HS-27A (cell line): Measurements from ENCODE around the gene RANBP17.
"Not testable (repeated sequence)": the region's sequence is repeated elsewhere in the genome, so short reads cannot be mapped to it uniquely, and the experiment has no call there.

Experiments
- DNase-seq: peaks from one replicate; pipeline ENCODE4 v3.0.0-alpha.2; 2012; ENCODE audit warnings: low read depth, missing footprints

Gene RANBP17

DNA sequence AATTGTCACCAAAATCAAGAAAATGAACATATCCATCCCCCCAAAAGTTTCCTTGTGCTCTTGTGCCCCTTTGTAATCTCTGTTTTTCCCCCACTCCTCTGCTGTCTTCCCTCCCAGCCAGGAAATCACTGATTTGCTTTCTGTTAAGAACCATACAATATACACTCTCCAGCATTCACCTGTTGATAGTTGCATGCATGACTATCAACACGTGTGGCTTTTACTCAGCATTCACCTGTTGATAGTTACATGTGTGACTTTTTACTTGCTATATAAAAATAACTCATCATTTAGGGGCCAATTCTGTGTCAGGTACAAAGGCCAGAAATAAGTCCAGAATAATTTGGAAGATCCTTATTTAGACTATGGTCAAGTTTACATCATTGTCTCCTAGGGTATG, 6.0 kb downstream of the RANBP17 start:
- no peak for DNase-seq

- not testable (repeated sequence) for DNase-seq
Observed at GRCh38 chr5:170870390-170870789, 8.6 kb downstream of the RANBP17 start.

GRCh38 chr5:170874017-170874416, 12.2 kb downstream of the RANBP17 start:
- no peak for DNase-seq

- DNase-seq: no peak
Observed at GRCh38 chr5:170875811-170876210, 14.0 kb downstream of the RANBP17 start.

GRCh38 chr5:170880084-170880483, 18.3 kb downstream of the RANBP17 start:
- DNase-seq: no peak

GRCh38 chr5:170882345-170882744, 20.5 kb downstream of the RANBP17 start:
- no peak for DNase-seq

DNA sequence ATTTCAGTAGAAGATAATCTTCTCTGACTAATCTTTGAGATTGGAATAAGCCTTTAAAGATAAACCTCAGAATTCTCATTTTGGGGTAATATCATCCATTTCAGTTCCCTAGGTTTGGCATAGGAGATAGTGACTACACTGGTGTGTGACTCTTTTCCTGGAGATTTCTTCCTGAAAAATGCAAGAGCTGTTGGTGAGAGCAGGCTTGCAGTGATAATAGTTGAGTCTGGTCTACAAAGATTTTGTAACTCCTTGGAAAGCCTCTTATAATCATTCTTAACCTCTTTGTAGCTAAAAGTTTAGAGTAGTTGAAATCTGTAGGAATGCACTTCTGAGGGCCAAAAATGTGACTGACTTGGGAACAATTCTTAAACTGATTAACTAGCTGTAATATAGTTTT, 23.4 kb downstream of the RANBP17 start:
- no peak for DNase-seq

GRCh38 chr5:170885809-170886208, 24.0 kb downstream of the RANBP17 start:
- DNase-seq: no peak

DNA sequence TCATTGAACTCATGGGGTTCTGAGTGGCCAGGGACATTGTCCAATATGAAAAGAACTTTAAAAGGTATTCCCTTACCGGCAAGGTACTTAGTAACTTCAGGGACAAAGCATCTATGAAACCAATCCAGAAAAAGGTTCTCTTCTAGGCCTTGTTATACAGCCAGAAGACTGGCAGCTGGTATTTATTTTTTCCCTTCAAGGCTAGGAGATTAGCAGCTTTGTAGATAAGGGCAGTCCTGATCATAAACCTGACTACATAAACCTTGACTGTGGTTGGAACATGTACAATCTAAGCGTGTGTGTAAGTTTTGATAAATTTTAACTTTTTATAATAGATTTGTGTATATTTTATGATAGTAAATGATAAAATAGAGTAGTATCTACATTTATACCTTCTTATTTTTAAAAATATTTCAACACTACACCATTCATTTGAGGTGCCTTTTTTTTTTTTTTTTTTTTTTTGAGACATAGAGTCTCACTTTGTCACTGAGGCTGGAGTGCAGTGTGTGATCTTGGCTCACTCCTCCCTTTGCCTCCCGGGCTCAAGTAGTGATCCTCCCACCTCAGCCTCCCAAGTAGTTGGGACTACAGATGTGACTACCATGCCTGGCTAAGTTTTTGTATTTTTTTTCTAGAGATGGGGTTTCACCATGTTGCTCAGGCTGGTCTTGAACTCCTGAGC, 24.5 kb downstream of the RANBP17 start:
- no peak for DNase-seq

GRCh38 chr5:170892196-170892595, 30.4 kb downstream of the RANBP17 start:
- no peak for DNase-seq

DNA sequence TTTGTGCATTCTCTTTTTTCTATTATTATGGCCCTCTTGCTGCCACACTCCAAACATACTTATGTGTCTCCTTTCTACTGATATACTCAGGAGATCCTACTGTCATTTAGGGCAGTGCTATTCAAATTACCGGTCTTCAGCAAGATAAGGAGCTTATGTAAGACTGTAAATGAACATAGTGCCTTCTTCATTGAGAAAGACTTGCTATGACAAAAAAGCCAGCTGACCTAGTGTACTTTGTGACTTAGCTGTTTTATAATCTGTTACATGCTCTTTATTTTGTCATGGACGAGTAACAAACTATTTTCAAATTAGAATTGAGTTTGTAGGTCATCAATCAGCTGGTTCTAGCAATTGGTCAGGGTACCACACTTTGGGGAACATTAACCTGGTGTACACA, 32.8 kb downstream of the RANBP17 start:
- DNase-seq: no peak

GRCh38 chr5:170896779-170897178, 35.0 kb downstream of the RANBP17 start:
- DNase-seq: no peak

DNA sequence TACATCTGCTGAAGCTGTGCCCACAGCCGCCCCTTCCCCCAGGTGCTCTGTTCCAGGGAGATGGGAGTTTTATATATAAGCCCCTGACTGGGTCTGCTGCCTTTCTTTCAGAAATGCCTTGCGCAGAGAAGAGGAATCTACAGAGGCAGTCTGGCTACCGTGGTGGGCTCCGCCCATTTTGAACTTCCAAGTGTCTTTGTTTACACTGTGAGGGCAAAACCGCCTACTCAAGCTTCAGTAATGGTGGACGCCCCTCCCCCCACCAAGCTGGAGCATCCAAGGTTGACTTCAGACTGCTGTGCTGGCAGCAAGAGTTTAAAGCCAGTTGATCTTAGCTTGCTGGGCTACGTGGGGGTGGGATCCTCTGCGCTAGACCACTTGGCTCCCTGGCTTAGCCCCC, 41.3 kb downstream of the RANBP17 start:
- DNase-seq: no peak

GRCh38 chr5:170907758-170908157, 45.9 kb downstream of the RANBP17 start:
- DNase-seq: no peak

- no peak for DNase-seq
Observed at GRCh38 chr5:170913573-170913972, 51.8 kb downstream of the RANBP17 start.

DNA sequence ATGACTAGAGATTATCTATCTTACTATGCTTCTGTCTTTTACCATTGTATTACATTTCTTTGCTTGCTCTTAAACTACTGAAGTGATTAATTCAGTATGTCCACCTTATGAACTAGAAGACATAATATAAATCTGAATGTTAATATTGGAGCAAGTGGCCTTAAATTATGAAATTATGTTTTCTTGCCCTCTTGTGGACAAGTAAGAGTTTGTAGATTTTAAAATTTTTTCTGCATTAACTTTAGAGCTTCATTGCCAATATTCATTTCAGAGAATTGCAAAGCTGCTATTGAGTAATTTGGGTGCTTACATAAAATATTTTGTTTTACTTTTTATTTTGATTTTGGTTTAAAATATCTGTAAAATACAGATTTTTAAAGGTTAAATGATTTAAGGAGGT, 55.3 kb downstream of the RANBP17 start:
- DNase-seq: no peak

GRCh38 chr5:170920196-170920595, 58.4 kb downstream of the RANBP17 start:
- no peak for DNase-seq

GRCh38 chr5:170922331-170922730, 60.5 kb downstream of the RANBP17 start:
- DNase-seq: not testable (repeated sequence)

GRCh38 chr5:170923910-170924620, 62.2 kb downstream of the RANBP17 start:
- DNase-seq: no peak

- not testable (repeated sequence) for DNase-seq
Observed at GRCh38 chr5:170935534-170936218, 73.9 kb downstream of the RANBP17 start.

- DNase-seq: no peak
Observed at GRCh38 chr5:170937072-170937471, 75.3 kb downstream of the RANBP17 start.

DNA sequence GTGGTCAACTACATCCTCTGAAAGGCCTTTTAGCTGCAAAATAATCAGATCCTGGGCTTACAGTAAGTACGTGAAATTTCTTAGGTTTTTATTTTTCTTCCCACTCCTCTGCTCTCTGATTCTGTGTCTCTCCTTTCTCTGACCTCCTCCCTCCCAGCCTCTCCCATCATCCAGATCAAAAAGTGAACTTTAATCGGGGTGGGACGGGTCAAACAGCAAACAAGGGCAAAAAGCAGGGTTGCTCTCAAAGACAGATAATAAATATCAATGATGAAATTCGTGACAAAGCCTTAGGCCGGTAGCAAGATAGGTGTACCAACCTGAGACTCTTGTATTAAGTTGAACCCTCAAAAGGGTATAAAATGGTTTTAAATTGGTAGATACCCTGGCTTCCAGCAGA, 76.1 kb downstream of the RANBP17 start:
- DNase-seq: no peak

GRCh38 chr5:170939178-170939577, 77.4 kb downstream of the RANBP17 start:
- no peak for DNase-seq
